ENCODE data around the gene SUCO.

SUCO gene

DNA sequence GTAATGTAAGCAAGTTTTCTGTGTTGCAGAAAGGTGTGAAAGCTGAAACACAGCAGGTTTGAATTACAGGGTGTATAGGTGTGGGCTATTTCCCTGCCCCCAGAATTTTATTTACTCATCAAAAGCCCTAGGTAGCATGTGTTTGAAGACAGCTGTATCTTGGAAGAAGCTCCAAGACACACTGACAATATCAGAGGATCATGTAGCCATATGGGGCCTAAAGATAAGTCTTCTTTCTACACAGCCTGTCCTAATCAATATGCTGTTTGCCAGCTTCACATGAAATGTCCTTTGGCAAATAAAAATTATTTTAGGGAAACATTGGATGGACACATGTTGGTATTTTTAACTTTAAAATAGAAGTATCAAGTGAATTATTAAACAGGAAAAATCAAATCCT, 17.5 kb upstream of the SUCO start:
- no peak for DNase-seq (ENCODE audit: low spot score)

DNA sequence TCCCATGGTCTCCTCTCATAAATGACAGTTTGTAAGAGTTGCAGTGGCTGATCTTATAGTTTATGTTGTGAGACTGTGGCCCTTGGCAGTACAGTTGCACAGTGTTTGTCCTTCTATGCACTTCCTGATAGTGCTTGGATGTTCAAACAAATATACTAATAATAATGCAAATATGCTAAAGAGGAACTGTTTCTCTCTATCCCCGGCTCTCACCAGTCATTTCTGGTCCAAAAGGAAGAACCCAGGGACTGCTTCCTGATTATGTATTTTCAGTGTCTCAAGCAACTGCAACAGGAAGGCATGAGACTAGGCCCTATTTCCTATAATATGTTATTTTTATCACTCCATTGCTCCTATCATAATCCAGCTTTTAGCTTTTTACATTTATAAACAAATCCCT, 17.0 kb upstream of the SUCO start:
- DNase-seq (ENCODE audit: low spot score), result no peak

DNA sequence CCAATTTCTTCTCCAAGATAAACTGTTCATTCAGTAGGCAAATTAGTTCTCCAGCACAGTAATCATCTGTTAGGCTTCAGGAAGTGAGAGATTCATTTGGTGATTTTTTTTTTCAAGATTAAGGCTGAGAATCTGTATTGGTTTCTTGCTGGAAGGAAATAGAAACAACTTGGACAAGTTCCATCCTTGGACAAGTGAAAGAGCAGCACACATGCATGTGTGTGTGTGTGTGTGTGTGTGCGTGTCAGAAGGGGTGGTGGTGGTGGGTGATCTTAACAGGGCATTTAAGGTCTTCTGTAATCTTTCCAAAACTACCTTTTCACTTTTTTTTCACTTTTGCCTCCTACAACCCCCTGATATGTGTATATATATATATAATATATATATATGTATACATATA, 15.9 kb upstream of the SUCO start:
- DNase-seq (ENCODE audit: low spot score), result no peak

DNA sequence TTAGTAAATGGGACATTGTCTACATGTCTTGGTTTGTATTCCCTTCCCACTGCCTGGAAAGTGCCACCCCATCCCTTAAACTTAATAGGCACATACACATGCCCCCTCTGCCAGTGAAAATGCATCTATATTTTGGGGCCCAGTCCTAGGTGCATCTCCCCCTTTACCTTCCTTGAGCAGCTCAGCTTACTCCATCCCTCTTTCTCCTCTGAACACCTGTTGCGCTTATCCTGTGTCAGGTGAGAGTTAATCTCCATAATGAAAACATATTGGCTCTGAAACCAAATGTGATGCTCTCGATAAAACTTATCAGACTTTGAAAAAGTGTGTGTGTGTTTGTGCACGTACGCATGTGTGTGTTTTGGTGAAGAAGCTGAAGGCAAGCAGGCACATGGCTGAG, 15.4 kb upstream of the SUCO start:
- no peak for DNase-seq (ENCODE audit: low spot score)

DNA sequence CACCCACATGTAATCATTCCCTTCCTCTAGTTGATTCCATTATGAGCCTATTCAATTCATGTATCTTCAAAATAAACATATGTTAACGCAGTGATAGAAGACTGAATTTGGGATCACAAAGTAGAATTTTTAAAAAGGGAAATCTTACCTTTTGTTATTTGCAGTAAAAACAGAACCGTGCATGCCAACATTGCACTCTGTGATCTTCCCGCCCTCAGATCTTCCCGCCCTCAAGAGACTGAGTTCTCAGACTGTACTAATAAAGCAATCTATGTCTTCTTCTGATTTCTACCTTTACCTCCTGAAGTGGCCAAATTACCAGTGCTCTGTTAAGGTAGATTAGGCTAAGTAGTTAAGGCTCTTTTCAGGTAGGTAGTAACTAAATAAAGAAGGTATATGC, 3.6 kb upstream of the SUCO start:
- DNase-seq (ENCODE audit: low spot score), result no peak

DNA sequence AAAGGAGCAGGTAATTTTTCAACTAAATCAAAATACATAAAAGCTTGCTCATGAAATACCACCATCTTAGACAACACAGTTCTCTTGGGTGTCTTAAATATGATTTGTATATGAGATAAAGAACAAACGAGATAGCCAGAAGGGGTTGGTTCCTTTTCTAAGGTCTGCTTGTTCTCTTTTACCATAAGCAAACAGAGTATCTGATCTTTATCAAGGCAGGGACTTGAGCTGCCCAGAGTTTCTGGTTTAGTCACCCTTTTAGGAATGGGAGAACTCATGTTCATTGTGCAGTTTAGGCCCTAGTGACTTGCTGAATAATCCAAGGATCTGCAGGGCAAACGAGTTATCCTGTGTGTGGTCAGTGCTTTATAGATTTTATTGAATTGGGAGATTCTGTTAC, 3.0 kb upstream of the SUCO start:
- DNase-seq (ENCODE audit: low spot score), result no peak

DNA sequence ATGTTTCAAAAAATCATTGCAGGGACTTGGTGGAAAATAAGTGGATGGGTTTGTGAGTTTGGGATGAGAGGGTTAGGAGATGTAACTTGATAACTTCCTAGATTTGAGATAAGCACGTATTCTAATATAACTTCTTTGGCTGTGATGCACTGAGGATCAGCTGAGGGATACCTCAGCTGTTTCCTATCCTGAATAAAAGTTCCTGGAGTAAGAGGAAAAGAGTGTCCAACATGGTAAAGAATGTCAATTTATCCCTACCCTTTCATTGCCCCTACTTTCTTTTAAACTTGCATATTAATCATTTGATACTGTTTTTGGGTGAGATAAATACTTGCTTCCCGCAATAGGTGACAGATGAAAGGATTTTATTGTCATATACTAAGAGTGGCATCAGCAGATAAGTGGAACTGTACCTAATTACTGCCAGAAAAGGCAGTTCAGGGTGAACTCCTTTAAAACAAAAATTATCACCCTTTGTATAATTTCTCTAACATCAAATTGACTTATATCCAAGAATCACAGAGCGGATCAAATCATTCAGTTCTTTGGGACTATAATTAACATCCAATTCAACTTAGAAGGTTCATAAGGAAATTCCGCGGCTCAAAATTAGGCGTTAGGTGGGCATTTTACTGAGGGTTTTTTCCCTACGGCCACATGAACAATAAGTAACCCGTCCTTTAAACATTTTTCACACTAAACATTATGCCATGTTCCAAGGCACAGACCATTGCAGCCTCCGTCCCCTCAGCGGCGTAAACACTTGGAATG, 1.4 kb upstream of the SUCO start:
- DNase-seq (ENCODE audit: low spot score), result peak; percentile 18

DNA sequence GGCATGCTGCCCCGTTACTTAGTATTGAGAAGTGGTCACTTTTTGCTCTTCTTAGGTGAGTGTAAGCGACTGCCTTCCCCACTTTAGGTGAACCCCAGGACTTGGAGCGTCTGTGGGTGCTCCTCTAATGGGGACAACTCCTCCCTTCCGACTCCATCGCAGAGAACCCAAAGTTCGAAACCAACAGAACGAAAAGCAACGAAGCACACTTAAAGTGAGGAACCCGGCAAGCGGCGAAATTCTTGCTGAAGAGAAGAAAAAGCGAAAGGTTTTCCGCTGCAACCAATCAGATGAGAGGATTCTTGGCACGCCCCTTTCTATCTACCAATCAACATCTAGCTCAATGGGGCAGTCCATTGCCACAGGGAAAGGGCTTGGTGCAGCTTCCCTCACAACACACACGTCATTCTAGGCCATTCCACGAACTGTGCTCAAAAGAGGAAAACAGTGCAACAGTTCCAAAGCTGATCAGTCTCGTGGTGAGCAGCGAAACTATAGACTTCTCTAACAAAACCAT, 709 bp upstream of the SUCO start:
- DNase-seq (ENCODE audit: low spot score), result peak; percentile 90

DNA sequence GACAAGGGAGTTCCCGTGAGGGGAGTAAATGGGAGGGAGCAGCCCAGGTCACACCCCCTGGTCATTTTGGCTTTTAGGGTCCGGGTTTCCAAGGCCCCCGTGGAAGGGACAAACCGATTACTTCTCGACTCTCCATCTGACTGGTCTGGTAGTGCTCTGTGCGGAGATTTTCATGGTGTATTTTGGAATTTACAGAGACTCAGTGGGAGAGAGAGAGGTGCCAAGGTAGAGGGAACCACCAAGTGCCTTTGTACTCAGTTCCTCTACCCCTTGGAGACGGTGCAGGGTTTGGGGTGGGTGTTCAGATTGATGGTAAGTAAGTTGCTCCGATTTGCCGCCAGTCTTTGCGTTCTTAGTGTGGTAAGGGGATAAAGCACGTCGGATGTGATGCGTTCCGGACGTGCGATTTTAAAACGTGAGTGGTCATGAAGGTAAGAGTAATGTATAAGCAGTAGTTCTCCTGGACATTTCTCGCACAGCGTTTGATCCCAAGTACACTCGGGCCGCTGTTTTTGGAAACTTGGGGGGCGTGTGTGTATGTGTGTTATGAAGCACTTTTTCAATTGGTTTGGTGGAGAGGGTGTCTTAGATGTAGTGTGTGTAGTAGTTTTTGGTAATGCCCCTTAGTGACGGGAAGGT, 682 bp downstream of the SUCO start:
- no peak for DNase-seq (ENCODE audit: low spot score)

DNA sequence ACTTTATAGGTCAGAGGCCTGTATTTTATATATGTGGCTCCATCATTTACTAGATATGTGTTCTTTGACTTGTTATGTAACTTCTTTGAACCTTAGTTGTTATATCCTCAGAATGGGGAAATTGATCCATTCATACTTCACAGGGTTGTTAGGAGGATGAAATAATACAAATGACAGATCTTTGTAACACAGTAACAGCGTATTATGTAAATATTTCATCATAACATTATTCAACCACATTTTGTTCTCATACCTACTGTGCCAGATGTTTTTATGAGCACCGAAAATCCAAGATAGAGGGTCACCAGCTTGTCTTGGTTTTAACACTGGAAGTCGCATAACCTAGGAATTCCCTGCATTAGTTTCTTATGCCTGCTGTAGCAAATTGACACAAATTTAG, 3.3 kb downstream of the SUCO start:
- no peak for DNase-seq (ENCODE audit: low spot score)

DNA sequence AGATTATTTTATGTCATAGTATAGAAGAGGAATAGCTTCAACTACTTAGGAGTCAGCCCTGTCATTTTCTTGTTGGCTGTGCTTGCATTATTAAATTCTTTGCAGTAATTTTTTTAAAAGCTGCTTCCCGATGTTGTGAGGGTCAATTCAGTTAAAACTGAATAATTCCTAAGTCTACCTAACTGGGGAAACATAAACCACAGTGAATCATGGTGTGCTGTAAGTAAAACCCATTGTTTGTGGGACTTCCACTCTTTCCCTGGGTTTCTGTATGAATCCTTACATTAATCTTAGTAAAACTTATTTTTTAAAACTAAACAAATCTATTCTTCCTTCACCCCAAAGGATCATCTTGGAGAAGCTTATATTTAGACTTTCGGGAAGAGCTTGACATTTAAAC, 4.4 kb downstream of the SUCO start:
- DNase-seq (ENCODE audit: low spot score), result no peak

DNA sequence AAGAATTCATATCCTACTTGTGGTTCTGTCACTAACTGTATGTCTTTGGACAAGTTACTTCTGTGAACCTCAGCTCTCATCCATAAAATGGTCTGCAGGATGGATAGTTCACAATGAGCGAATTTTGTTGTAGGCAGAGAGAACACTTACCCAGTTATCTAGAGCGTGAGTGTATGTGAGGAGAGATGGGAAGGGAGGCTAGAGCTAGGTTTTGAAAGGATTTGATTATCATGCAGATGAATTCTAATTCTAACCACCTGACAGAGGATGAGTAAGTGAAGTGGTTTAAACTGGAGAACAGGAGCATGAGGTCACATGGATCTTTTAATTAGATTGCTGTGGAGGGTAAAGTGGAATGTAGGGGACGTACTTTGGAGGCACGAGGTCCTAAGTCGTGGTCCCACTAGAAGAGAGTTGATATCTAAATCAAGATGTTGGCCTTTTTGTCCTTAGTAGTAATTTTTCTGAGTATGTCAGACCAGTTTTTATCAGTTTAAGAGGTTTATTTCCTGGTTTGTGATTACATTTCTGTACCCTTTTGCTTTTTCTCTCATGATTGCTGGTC, 5.0 kb downstream of the SUCO start:
- DNase-seq (ENCODE audit: low spot score), result no peak

DNA sequence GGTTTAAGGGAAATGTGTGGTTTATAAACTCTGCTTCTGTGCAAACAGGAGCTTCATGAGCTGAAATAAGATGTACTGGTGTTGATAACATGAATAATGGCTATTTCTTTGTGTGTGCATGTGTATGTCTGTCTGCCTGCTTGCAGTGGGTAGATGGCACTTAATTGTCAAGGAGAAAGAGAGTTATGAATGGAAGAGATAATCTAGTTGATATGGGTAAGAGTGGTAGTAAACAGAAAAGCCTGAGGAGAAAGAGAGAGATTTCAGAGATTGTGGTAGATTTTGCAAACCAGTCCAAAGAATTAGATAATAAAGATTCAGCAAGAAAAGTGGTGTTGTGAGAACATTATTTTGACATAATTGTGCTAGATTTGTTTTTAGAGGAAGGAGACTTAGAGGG, 7.7 kb downstream of the SUCO start:
- DNase-seq (ENCODE audit: low spot score), result no peak

DNA sequence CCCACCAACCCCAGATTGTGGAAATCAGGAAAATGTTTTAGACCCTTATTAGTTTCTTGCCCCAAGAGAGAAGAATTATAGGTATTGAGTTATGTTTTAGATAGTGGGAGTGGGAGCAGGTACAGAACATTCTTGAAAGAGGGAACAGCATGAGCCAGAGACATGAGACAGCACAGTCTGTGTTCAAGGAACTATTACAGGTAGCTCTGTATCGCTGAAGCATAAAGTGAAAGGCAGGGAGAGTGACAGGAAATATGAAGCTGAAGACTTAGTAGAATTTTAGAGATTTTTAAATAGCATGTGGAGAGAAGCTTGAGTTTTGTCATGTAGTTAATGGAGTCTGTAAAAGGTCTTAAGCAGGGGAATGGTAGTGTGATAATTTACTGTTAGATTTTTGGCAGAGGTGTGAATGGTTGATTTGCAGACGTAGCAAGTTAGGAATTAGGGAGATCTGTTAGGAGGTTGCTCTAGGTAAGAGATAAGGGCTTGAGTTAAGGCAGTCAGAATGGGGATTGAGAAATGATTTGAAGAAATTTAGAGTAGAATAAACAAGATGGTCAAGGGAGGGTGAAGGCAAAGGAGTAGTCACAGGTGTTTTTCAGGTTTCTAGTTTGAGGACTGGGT, 11.6 kb downstream of the SUCO start:
- DNase-seq (ENCODE audit: low spot score), result no peak

DNA sequence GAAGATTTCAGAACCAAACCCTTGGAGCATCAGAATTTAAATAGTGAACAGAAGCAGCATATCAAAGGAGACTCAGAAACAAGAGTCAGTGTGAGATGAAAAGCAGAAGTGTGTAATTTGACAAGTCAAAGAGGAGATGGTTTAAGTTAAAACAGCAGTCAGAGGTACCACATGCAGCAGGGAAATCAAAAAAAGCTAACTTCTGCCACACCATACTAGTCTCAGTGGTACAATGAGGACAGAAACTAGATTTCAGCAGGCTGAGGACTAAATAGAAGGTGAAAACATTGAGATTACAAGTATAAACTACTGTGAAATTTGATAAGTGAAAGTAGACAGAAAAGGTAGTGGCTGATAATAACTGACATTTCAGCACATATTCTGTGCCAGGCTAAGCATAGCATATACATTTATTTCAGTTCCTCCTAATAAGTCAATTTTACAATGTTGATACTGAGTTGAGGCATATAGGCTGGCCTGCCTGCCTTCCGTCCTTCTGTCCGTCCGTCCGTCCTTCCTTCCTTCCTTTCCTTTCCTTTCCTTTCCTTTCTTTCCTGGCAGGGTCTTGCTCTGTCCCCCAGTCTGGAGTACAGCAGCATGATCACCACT, 12.6 kb downstream of the SUCO start:
- DNase-seq (ENCODE audit: low spot score), result no peak

DNA sequence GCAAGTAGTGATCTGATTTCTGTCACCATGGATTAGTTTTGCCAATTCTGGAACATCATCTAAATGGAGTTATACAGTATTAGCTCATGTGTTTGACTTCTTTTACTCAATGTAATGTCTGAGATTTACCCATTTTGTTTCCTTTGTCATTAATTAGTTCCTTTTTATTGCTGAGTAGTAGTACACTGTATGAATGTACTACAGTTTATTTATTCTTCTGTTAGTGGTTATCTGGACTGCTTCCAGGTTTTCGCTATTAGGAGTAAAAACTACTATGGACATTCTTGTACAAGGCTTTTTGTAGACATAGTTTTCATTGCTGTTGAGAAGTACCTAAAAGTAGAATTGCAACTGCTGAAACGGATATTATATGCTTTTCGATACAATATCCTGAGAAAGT, 14.1 kb downstream of the SUCO start:
- no peak for DNase-seq (ENCODE audit: low spot score)

DNA sequence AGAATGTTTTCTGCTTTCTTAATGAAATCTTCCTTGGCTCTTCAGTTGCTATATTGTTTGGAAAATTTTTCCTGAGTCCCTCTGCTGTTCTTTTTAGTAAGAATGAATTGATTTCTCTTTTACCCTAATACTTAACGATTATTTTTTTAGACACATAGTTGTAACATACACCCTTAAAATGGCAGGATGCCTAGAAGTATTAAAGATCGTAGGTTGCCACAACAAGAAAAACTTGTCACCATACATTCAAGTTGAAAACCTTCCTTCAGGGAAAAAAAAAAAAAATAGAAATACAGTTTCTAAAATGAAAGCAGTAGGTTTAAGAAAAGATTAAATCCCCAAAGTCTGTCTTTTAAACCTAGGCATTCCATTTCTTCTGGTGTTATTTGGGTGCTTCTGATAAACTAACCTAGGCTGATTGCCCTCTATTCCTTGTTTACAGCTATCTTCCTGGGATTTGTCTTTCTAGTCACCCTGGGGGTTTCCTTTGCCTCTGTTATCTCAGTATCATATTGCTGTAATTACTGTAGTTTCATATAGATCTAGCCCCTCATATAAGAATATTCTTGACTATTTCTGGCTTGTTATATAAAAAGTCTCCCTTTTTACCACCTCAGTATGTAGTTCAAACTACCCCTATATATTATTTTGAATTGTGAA, 16.8 kb downstream of the SUCO start:
- no peak for DNase-seq (ENCODE audit: low spot score)

DNA sequence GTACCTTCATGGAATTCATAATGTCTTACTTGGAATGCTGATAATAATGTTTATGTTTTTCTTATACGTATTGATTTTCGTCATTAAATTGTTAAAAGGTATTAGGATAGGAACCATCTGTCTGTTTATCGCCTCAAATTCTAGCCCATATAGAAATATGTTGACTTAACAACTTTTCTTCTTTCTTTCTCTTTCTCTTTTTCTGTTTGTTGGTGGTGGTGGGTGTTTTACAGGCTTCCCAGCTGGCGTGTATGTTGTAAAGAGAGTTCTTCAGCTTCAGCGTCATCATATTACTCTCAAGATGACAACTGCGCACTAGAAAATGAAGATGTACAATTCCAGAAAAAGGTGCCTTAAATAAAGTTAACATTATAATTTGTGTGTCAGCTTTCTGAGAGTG, 18.3 kb downstream of the SUCO start:
- no peak for DNase-seq (ENCODE audit: low spot score)

DNA sequence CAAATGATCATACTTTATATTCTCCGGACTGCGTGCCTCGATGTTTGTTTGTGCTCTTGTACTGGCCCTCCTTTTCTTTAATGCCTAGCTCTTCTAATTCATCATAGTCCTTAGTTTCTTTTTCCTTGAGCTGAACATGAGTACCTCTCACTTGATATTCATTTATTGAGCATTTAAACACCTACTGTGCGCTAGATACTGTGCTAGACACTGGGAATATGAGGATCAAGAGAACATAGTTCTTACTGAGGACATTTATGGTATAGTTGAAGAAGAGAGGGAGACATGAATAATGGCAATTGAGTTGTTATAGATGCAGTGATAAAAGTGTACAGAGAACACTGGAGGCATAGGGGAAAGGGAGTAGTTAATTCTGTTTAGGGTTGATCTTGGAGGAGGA, 22.0 kb downstream of the SUCO start:
- DNase-seq (ENCODE audit: low spot score), result no peak

DNA sequence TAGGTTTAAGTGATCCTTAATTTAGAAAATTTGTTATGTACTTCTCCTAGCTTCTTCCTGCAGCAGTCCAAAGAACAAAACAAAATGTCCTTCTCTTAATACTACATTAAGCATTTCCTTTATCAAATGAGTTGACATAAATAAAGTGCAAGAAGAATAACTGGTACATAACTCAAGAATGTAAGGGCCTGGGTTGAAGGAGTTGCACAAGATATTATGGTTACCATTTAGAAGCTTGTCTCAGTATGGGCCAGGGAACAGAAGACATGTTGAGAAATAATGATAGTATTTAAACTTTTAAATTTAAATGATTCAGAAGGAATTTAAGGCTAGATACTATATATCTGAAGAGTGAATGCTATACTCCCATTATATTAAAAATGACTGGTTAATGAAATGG, 23.5 kb downstream of the SUCO start:
- no peak for DNase-seq (ENCODE audit: low spot score)

DNA sequence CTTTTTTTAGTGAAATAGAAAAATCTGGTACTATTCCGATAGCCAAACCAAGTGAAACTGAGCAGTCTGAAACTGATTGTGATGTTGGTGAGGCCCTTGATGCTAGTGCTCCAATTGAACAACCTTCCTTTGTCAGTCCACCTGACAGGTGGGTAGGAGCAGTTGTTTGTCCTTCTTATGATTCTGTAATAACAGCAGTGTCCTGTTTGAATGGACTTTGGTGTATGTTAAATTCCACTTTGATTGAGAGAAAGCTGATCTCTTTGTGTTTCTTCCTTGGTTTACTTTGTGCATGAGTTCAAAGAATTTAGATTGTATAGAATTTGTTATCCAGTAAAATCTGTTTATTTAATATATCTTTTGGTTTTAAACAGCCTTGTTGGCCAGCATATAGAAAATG, 24.3 kb downstream of the SUCO start:
- no peak for DNase-seq (ENCODE audit: low spot score)

DNA sequence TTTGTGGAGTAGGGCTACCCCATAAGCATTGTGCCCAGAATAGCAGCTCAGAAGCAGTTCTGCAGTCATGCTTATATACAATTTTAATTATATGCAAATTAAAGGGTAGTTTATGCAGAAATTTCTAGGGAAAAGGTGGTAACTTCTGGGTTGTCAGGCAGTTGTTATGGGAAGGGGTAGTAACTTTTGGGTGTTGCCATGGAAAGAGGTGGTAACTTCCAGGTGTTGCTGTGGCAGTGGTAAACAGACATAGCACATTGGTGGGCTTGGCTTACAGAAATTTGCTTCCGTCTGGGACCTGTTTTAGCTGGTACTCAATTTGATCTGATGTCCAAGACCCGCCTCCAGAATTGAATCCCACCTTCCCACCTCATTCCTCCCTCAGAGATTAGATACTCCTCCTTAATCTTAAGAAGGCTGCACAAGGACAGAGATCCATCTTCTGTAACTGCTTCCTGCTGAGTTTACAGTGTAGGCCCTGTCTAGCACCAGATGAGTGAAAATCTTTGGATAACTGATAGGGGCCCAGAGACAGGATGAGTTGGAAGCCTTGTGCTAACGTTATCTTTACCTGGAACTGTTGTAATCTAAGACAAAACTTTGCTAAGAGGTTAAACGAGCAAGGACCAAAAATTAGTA, 26.7 kb downstream of the SUCO start:
- no peak for DNase-seq (ENCODE audit: low spot score)

All from hepatic stellate cell (primary cell).